Measurements from ENCODE around the gene PHF12. TPM values are rescaled to one million over a fixed set of nuclear protein-coding genes. Genes with fewer than 3 reads are reported as not detected.

The PHF12 gene
- total RNA-seq, 1 donor from 2014 or later = 69.3 TPM

GRCh38 chr17:28951991-28952975 lies 965 bp upstream of the PHF12 start:
- Mint-ChIP-seq H3K9me3 (no peaks in the 10 kb centered on the region), H3K27me3 (ENCODE audit: low read depth) (no peaks in the 10 kb centered on the region), H3K36me3 (no peaks in the 10 kb centered on the region), H3K4me3 (no peak overlapping the region), H3K27ac (no peak overlapping the region), H3K4me1 (peaks cover 16% of the 10 kb centered on the region)
- peak; percentile 83 to 89 for DNase-seq (ENCODE audit: low spot score in 2 of 2, unreplicated experiment in 2 of 2)
- TF ChIP-seq, protein P1, sequence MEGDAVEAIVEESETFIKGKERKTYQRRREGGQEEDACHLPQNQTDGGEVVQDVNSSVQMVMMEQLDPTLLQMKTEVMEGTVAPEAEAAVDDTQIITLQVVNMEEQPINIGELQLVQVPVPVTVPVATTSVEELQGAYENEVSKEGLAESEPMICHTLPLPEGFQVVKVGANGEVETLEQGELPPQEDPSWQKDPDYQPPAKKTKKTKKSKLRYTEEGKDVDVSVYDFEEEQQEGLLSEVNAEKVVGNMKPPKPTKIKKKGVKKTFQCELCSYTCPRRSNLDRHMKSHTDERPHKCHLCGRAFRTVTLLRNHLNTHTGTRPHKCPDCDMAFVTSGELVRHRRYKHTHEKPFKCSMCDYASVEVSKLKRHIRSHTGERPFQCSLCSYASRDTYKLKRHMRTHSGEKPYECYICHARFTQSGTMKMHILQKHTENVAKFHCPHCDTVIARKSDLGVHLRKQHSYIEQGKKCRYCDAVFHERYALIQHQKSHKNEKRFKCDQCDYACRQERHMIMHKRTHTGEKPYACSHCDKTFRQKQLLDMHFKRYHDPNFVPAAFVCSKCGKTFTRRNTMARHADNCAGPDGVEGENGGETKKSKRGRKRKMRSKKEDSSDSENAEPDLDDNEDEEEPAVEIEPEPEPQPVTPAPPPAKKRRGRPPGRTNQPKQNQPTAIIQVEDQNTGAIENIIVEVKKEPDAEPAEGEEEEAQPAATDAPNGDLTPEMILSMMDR (IDR thresholded peaks at IDR 0.05; ENCODE audit: unreplicated experiment) = no peak

GRCh38 chr17:28950752-28951427 lies 428 bp downstream of the PHF12 start:
- H3K4me1 Mint-ChIP-seq = peaks cover 22% of the 10 kb centered on the region
- H3K36me3 Mint-ChIP-seq = peaks cover 2% of the 10 kb centered on the region
- H3K9me3 Mint-ChIP-seq = no peaks in the 10 kb centered on the region
- DNase-seq (ENCODE audit: low spot score in 2 of 2, unreplicated experiment in 2 of 2) = peak in 1 of 2 experiments; percentile 52
- H3K27ac Mint-ChIP-seq = peak overlapping the region; percentile 96
- H3K27me3 Mint-ChIP-seq (ENCODE audit: low read depth) = no peaks in the 10 kb centered on the region
- TF ChIP-seq, protein P1 (IDR thresholded peaks at IDR 0.05; ENCODE audit: unreplicated experiment) = no peak
- H3K4me3 Mint-ChIP-seq = peak overlapping the region; percentile 93

DNA sequence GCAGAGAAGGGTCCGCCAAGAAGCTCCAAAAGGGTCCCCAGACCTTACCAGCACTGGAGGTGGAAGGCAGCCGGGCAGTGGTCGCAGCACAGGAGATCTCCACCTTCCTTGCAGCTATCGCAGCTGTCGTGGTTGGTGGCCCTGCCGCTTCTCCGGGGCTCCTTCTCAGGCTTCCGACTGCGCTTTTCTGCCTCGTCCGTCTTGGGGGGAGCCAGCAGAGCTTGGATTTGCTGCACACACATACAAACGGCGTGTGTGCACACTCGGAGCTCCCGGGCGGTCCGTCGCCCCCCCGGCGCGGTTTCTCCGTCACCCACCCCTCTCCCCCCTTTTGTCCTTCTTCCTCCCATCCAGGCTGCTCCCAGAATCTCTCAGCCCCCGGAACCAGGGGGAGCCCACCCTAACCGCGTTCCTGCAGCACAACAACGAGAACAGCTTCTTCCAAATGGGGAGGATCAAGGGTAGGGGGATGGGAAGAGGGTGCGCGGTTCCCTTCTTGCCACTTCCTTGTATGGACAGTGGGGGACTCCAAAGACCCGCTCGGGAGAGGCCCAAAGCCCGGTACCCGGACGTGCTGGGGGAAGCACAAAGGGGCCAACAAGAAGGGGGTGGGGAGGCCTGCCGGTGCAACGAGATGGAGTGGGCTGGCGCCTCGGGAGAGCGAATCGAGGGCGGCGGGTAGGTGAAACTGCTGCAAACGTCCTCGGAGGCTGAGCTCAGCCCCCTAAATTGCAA lies 1.1 kb downstream of the PHF12 start:
- no peaks in the 10 kb centered on the region for H3K9me3 Mint-ChIP-seq
- peak overlapping the region; percentile 93 for H3K4me3 Mint-ChIP-seq
- peaks cover 26% of the 10 kb centered on the region for H3K4me1 Mint-ChIP-seq
- peaks cover 6% of the 10 kb centered on the region for H3K36me3 Mint-ChIP-seq
- peak in 1 of 2 experiments; percentile 61 for DNase-seq (ENCODE audit: low spot score in 2 of 2, unreplicated experiment in 2 of 2)
- H3K27ac Mint-ChIP-seq = peak overlapping the region; percentile 96
- TF ChIP-seq, protein P1 (IDR thresholded peaks at IDR 0.05; ENCODE audit: unreplicated experiment) = no peak
- H3K27me3 Mint-ChIP-seq (ENCODE audit: low read depth) = no peaks in the 10 kb centered on the region

DNA sequence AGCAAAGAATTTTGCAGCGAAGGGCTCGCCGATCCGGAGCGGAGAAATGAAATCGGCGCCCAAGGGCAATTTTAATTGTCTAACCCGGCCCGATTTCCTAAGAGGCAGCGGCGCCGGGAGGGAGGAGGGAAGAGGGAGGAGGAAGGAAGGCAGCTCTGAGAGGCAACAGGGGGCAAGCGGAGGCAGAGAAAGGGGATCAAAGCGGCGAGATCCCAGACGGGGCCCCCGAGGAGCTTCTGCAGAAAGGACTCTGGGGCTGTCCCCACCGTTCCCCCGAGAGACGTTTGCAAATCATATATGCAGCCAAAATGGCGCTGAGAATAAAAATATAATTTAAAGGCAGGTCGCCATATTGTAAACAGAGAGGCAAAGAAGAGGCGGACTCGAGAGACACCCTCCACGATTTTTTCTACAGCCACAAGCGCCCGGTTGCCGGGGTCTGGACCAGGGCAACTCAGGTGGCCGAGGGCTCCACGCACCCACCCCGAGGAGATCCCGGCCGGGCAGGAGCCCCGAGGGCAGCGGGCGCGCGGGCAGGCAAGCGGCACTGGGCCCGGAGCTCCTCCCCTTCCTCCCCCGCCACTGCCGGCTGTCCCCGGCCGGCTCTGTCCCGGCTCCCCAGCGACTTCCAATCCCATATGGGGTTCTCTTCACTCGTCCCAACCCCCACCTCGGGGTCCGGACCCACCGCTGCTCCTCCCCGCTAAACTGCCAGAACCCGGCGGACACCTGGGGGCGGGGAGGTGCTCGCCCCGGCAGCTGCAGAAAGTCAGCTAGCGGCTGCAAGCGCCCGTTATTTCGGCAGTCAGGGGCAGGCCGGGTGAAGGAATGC lies 1.9 kb downstream of the PHF12 start:
- H3K4me3 Mint-ChIP-seq = peak overlapping the region; percentile 93
- TF ChIP-seq, protein P1 (IDR thresholded peaks at IDR 0.05; ENCODE audit: unreplicated experiment) = no peak
- H3K36me3 Mint-ChIP-seq = peaks cover 8% of the 10 kb centered on the region
- H3K27me3 Mint-ChIP-seq (ENCODE audit: low read depth) = no peaks in the 10 kb centered on the region
- DNase-seq (ENCODE audit: low spot score in 2 of 2, unreplicated experiment in 2 of 2) = peak; percentile 34 to 65
- H3K9me3 Mint-ChIP-seq = no peaks in the 10 kb centered on the region
- peaks cover 28% of the 10 kb centered on the region for H3K4me1 Mint-ChIP-seq
- peak overlapping the region; percentile 96 for H3K27ac Mint-ChIP-seq

DNA sequence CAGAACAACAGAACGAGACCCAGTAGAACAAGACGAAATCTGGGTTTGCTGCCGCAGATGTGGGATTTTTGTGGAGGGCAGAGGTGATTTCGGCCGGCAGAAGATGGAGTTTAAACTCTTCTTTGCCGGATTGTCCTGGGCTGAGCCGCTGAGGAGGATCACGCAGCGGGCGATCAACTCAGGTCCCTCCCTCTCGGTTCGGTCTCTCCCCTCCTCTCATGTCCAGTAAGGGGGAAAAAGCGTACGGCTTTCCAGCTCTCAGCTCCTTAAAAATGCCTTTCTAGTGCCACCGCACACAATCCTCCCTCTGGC lies 2.5 kb downstream of the PHF12 start:
- peak overlapping the region; percentile 95 for H3K27ac Mint-ChIP-seq
- peak overlapping the region; percentile 93 for H3K4me3 Mint-ChIP-seq
- H3K27me3 Mint-ChIP-seq (ENCODE audit: low read depth) = no peaks in the 10 kb centered on the region
- TF ChIP-seq, protein P1 (IDR thresholded peaks at IDR 0.05; ENCODE audit: unreplicated experiment) = no peak
- H3K36me3 Mint-ChIP-seq = peaks cover 10% of the 10 kb centered on the region
- DNase-seq (ENCODE audit: low spot score in 2 of 2, unreplicated experiment in 2 of 2) = no peak
- no peaks in the 10 kb centered on the region for H3K9me3 Mint-ChIP-seq
- peaks cover 30% of the 10 kb centered on the region for H3K4me1 Mint-ChIP-seq

Data from mesothelial cell of epicardium (in vitro differentiated cells).